Esophagus squamous epithelium (tissue), 4 donors: ENCODE results near the gene TBL1X.

Experiments used
- POLR2A ChIP-seq, 4 donors: fragments of 450-650 bp; IDR thresholded peaks; one replicate each; pipeline ENCODE4 v1.6.1; 2017; ENCODE audit warnings: antibody characterized with exemption in 4 of 4, mild to moderate bottlenecking in 4 of 4, moderate library complexity in 3 of 4
- TF ChIP-seq, protein P1 (sequence below), 6 experiments: fragments of 450-650 bp in 4 of 6; fragments of 200-600 bp in 2 of 6; sonication (generic) in 2 of 6; IDR thresholded peaks; one replicate each; pipeline ENCODE4 v1.5.1; 2016 to 2019; ENCODE audit warnings: antibody characterized with exemption in 6 of 6, mild to moderate bottlenecking in 4 of 6, moderate library complexity in 4 of 6

DNA sequence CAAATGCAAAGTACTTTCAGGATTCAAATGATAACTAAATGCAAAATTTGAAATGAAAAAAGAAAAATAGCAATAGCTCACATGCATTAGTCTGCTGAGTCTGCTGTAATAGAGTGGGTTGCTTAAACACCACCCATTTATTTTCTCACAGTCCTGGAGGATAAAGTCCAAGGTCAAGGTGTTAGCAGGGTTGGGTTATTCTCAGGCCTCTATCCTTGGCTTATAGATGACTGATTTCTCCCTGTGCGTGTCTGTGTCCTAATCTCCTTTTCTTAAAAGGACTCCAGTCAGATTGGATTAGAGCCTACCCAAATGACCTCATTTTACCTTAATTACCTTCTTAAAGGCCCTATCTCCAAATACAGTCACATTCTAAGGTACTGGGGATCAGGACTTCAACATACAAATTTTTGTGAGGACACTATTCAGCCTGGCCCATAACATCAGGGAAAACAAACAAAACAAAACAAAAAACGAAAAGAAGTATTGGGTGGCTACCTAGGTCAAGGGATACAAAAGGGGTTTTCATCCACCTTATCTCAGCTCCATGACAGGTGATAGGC lies 6.3 kb upstream of the TBL1X start:
- TF ChIP-seq, protein P1, sequence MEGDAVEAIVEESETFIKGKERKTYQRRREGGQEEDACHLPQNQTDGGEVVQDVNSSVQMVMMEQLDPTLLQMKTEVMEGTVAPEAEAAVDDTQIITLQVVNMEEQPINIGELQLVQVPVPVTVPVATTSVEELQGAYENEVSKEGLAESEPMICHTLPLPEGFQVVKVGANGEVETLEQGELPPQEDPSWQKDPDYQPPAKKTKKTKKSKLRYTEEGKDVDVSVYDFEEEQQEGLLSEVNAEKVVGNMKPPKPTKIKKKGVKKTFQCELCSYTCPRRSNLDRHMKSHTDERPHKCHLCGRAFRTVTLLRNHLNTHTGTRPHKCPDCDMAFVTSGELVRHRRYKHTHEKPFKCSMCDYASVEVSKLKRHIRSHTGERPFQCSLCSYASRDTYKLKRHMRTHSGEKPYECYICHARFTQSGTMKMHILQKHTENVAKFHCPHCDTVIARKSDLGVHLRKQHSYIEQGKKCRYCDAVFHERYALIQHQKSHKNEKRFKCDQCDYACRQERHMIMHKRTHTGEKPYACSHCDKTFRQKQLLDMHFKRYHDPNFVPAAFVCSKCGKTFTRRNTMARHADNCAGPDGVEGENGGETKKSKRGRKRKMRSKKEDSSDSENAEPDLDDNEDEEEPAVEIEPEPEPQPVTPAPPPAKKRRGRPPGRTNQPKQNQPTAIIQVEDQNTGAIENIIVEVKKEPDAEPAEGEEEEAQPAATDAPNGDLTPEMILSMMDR (IDR thresholded peaks at IDR 0.05), result no peak
- no peak for TF ChIP-seq POLR2A (IDR thresholded peaks at IDR 0.05)
